Astrocyte of the spinal cord (primary cell): ENCODE data around the gene GIPC2.

ENCODE experiments used
- DNase-seq: peaks from one replicate; pipeline ENCODE4 v3.0.0; 2011; ENCODE audit warnings: low read depth, low spot score
- H3K4me3 ChIP-seq: 2 replicates; pipeline ENCODE4 v1.5.1; 2011; ENCODE audit warnings: low read depth, mild to moderate bottlenecking, low read length, moderate library complexity
- CTCF ChIP-seq: IDR thresholded peaks from 2 replicates; pipeline ENCODE4 v1.5.1; 2012; ENCODE audit warnings: low read depth, mild to moderate bottlenecking, low read length, inconsistent platforms
- in situ Hi-C: cut with HindIII; loops from 2 replicates; pipeline ENCODE4 v1.10.0; 2017; ENCODE audit warnings: low sequenced_read_pairs

Gene GIPC2

GRCh38 chr1:78035121-78035520 lies 10.6 kb upstream of the GIPC2 start:
- TF ChIP-seq CTCF, result no peak
- H3K4me3 ChIP-seq, result no peak overlapping the region
- no peak for DNase-seq
- in situ Hi-C loops, result no loop called here

- no peak for DNase-seq
- no peak overlapping the region for H3K4me3 ChIP-seq
- TF ChIP-seq CTCF, result no peak
- in situ Hi-C loops, result no loop called here
Observed at GRCh38 chr1:78036450-78036849, 9.3 kb upstream of the GIPC2 start.

GRCh38 chr1:78038071-78038470 lies 7.7 kb upstream of the GIPC2 start:
- peak; percentile 65 for DNase-seq
- TF ChIP-seq CTCF, result no peak
- no peak overlapping the region for H3K4me3 ChIP-seq
- in situ Hi-C loops, result no loop called here

GRCh38 chr1:78038491-78038939 lies 7.3 kb upstream of the GIPC2 start:
- in situ Hi-C loops, result no loop called here
- TF ChIP-seq CTCF, result no peak
- DNase-seq, result peak; percentile 67
- H3K4me3 ChIP-seq, result no peak overlapping the region

GRCh38 chr1:78040484-78041089 lies 5.2 kb upstream of the GIPC2 start:
- no peak for DNase-seq
- in situ Hi-C loops, result no loop called here
- no peak for TF ChIP-seq CTCF
- H3K4me3 ChIP-seq, result no peak overlapping the region

- in situ Hi-C loops, result no loop called here
- TF ChIP-seq CTCF, result no peak
- H3K4me3 ChIP-seq, result no peak overlapping the region
- DNase-seq, result no peak
Observed at GRCh38 chr1:78043436-78043835, 2.3 kb upstream of the GIPC2 start.
